Endometrial microvascular endothelial cells (primary cell): Measurements from ENCODE around the gene HSF2BP. TPM values are rescaled to one million over a fixed set of nuclear protein-coding genes. Genes with fewer than 3 reads are reported as not detected.
"Not testable (repeated sequence)": the region's sequence is repeated elsewhere in the genome, so short reads cannot be mapped to it uniquely, and the experiment has no call there.

Source experiments
- in situ Hi-C: cut with HindIII; loops from 2 replicates; pipeline ENCODE4 v1.10.0; 2017; ENCODE audit warnings: low sequenced_read_pairs, low pct_unique_long_range_greater_than_20kb; ENCODE audit errors: inconsistent ontology term
- total RNA-seq: library from RNA; depleted of rRNA; stranded (reverse); fragments of >200 nt; gene quantifications from one replicate; pipeline ENCODE4 v1.2.3, GENCODE V29; 2015; ENCODE audit errors: inconsistent ontology term

HSF2BP gene
- total RNA-seq: 0.37 TPM

DNA sequence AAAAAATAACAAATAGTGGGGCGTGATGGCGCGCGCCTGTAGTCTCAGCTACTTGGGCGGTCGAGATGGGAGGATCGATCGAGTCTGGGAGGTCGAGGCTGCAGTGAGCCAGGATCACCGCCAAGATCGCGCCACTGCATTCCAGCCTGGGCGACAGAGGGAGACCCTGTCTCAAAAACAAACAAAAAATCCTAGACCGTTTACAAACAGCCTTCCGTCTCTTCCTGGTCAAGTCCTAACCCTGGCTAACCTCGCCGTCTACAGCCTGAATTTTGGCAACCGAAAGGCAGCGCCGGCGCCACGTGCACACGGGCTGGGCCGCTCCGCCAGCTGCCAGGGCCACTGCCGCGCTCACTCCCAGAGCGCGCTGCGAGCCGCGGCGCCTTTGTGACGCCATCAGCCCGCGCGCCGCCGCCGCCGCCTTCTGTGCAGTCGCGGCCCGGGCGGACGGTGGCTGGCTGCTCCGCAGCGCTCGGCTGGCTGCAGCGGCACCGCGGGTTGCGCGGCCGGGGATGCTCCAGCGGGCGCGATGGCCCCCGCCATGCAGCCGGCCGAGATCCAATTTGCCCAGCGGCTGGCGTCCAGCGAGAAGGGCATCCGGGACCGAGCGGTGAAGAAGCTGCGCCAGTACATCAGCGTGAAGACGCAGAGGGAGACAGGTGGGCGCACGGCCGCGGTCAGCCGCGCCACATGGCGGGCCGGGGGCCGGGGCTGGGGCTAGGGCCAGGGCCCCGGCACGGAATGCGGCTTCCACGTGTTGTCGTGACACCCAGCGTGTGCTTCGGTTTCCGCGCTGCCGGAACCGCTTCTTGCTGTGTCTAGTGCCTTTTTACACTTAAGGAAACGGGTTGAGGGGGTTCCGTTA is at the start of gene HSF2BP, which contains the start of gene RRP1B:
Gene HSF2BP, minus strand, starts transcription at position 353 of the 865 bp plus-strand sequence. CDS start 1,392 bp downstream, outside the sequence.
Gene RRP1B, plus strand, starts transcription at position 425 of the 865 bp plus-strand sequence. Its CDS starts 105 bp downstream, at position 530.
- in situ Hi-C loops: no loop called here

GRCh38 chr21:43708745-43709381 is 49.6 kb upstream of the HSF2BP start:
- in situ Hi-C loops: no loop called here

DNA sequence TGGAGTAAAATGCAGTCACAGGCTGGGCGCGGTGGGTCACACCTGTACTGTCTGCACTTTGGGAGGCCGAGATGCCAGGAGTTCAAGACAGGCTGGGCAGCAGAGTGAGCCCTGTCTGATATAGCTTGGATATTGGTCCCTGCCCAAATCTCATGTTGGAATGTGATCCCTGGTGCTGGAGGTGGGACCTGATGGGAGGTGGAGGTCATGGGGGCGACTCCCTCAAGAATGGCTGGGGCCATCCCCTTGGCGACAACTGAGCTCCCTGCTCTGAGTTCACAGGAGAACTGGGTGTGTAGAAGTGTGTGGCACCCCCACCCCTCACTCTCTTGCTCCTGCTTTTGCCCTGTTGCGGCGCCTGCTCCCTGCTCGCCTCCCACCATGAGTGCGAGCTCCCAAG is 48.2 kb upstream of the HSF2BP start:
- in situ Hi-C loops: no loop called here

DNA sequence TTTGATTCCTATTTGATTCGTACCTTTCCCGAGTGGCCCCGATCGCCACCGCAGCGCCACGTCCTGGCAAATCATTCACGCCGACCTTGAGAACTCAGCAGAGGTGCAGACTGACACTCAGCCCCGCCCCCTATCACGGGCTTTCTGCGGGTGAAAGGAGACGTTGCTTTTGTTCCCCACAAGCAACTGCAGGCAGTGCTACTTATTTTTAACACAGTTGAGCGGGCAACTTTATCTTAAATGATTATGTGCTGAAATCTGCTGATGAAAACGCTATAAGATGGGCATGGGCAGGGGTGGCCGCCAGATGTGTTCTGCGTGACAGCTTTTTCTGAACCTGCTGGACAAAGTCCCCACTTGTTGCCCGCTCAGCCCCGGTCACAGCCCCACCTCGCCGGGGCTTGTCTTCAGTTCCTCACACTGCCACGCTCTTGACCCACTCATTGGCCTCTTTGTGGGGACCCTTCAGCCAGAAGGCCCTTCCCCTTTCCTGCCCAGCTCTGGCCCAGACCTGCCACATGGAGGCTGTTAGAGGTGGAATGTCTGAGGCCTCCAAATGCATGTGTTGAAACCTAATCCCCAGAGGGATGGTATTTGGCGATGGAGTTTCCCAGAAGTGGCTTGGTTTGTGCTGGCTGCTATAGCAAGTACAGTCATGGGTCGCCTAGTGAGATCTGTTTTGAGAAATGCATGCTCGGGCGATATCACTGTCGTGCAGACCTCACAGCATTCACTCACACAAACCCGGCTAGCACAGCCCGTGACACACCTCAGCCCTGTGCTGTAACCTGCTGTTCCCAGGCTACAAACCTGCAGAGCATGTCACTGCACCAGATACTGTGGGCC is 44.0 kb upstream of the HSF2BP start:
- in situ Hi-C loops: no loop called here

DNA sequence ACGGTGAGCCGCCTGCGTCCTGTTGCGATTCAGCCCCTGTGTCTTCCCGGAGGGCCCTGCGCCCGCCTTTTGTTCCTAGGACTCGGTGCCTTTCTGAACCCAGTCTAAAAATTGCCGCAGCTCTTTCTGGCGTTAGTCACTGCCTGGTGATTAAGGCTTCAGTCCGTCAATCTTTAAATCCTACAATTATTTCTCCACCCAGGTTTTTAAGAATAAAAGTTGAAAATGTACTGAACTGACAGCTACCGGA is 43.4 kb upstream of the HSF2BP start:
- in situ Hi-C loops: no loop called here

GRCh38 chr21:43701936-43702784 is 42.9 kb upstream of the HSF2BP start:
- in situ Hi-C loops: no loop called here

- in situ Hi-C loops: no loop called here
These were observed 40.8 kb upstream of the HSF2BP start for GRCh38 chr21:43699933-43700599.

DNA sequence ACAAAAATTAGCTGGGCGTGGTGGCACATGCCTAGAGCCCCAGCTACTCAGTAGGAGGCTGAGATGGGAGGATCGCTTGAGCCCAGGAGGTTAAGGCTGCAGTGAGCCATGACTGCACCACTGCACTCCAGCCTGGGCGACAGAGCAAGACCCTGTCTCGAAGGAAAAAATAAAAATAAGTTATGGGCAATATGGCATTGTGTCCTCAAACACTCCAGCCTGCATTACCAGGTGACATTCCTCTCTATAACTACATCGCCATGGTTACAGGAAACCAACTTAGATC is 40.1 kb upstream of the HSF2BP start:
- in situ Hi-C loops: not testable (repeated sequence)

- in situ Hi-C loops: no loop called here
These were observed 38.7 kb upstream of the HSF2BP start for GRCh38 chr21:43697758-43698643.

DNA sequence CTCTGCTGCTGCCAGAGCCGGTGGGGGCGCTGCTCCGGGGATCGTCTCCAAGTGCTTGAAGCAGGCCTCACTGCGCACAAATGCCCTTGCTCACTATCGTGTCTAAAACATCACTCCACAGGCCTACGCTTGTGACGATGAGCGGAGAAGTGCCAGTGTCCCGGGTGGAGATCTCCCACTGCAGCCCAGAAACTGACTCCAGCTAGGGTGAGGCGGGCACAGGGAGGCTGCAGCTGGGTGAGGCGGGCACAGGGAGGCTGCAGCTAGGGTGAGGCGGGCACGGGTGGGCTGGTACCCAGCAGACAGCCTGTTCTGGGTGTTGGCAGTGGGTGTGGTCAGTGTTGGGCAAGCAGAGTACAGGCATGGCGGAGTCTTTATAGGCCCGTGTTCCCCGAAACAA is 36.9 kb upstream of the HSF2BP start:
- in situ Hi-C loops: no loop called here

DNA sequence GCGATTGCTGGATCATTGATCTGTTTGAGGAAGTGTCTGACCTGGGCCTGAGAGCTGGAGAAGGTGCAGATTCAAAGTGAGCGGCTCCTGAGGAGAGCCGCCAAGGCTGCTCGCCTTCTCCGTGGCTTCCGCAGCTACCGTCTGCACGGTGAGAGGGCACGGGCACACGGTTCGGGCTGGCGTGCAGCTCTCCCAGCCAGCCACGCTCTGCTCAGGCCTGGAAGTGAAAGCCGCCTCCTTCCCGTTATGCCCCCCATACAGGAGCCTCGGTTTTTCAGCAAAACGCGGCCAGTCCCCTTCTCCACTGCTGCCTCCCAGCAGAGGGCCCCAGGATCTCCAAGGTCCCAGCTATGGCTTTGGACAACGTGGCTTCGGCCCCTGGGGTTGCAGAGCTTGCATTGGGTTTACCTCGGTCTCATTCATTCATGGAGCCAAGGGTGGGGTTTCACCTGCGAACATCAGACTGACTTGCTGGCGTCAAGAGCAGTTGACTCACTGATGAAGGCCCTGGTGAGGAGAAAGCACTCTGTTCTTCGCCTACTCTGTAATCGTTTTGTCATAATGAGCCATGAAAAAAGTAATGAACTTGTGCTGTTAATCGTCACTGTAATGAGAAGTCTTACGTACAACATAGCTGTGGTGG is 35.3 kb upstream of the HSF2BP start:
- in situ Hi-C loops: no loop called here

DNA sequence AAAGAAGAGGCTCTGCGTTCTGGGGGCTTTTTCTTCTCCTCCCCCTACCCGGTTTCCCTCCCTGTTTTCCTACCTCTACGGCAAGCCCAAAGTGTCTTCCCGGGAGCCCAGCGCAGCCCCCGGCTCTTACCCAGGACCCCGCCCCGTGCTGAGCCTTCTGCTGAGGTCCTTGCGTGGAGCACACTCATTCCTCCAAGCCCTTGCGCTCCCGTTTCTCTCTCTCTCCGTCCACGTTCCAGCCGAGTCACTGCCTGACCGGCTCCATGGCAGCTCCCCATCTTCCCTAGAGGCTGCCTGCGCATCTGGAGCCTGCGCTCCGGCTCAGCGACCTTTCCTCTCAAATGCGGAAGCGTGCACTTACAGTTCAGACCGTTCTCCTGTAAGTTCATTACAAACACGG is 34.7 kb upstream of the HSF2BP start:
- in situ Hi-C loops: no loop called here

DNA sequence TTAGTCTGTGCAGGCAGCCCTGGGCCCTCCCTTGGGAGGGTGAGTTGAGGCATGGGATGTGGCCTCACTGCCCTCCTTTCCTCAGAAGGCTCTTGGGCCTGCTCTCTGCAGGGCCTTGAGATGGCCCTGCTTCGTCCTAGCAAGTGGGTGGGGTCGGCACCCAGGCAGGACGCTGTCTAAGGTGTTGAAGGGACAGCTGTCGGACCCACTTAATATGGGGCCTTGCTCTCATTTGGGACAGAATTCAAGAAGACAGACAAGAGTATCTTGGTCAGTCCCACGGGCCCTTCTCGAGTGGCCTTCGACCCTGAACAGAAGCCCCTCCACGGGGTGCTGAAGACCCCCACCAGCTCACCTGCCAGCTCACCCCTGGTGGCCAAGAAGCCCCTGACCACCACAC is 33.7 kb upstream of the HSF2BP start:
- in situ Hi-C loops: no loop called here

DNA sequence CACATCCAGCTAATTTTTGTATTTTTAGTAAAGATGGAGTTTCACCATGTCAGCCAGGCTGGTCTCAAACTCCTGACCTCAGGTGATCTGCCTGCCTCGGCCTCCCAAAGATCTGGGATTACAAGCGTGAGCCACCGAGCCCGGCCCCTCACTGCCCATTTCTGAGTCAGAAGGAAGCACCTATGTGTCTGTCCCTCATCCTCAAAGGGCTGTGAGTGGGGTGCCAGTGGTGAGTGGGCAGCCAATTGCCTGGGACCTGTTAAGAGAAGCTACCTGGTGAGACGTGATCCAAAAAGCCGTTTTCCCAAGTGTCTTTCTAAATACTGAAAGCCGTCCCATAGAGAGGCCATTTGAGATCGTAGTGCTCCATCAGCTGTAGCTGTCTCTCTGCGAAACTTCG is 32.5 kb upstream of the HSF2BP start:
- in situ Hi-C loops: no loop called here

GRCh38 chr21:43691086-43691795 is 32.0 kb upstream of the HSF2BP start:
- in situ Hi-C loops: no loop called here

GRCh38 chr21:43690346-43690745 is 31.1 kb upstream of the HSF2BP start:
- in situ Hi-C loops: no loop called here
